Activated T-cell treated with anti-CD3 and anti-CD28 coated beads, Interleukin-2, amount 50 U/mL, for 48 hours (primary cell): ENCODE measurements around the gene FYCO1.
A peak's percentile ranks its signal among the peaks of the same experiment; 100 is the strongest.
"Not testable (repeated sequence)": the region's sequence is repeated elsewhere in the genome, so short reads cannot be mapped to it uniquely, and the experiment has no call there.

Experiments used
- DNase-seq, 2 experiments: peaks; one replicate each; pipeline ENCODE4 v3.0.0-alpha.2; 2020

Gene FYCO1

GRCh38 chr3:45995236-45996192 is at the start of gene FYCO1:
FYCO1 (minus strand) TSS chr3:45995824; CDS start chr3:45984910, 10,914 bp downstream.
- peak; percentile 90 to 92 for DNase-seq

GRCh38 chr3:46038916-46039315 is 43.3 kb upstream of the FYCO1 start:
- no peak for DNase-seq

- not testable (repeated sequence) for DNase-seq
Measured at GRCh38 chr3:46038071-46038470, 42.4 kb upstream of the FYCO1 start.

GRCh38 chr3:46036191-46036590 is 40.6 kb upstream of the FYCO1 start:
- no peak for DNase-seq

GRCh38 chr3:46031747-46032146 is 36.1 kb upstream of the FYCO1 start:
- DNase-seq, result no peak

- no peak for DNase-seq
Measured at GRCh38 chr3:46031269-46031668, 35.6 kb upstream of the FYCO1 start.

GRCh38 chr3:46030626-46031025 is 35.0 kb upstream of the FYCO1 start:
- DNase-seq, result no peak

- no peak for DNase-seq
Measured at GRCh38 chr3:46029953-46030543, 34.4 kb upstream of the FYCO1 start.

GRCh38 chr3:46027736-46028397 is 32.2 kb upstream of the FYCO1 start:
- no peak for DNase-seq

GRCh38 chr3:46027021-46027705 is 31.5 kb upstream of the FYCO1 start, which contains the start of gene XCR1:
XCR1 (minus strand) TSS chr3:46027483; CDS start chr3:46021947, 5,536 bp downstream.
- no peak for DNase-seq

- no peak for DNase-seq
Measured at GRCh38 chr3:46025139-46025538, 29.5 kb upstream of the FYCO1 start.

GRCh38 chr3:46024131-46024530 is 28.5 kb upstream of the FYCO1 start:
- DNase-seq, result no peak

GRCh38 chr3:46022909-46023785 is 27.5 kb upstream of the FYCO1 start:
- no peak for DNase-seq

- DNase-seq, result no peak
Measured at GRCh38 chr3:46021516-46021915, 25.9 kb upstream of the FYCO1 start.

- no peak for DNase-seq
Measured at GRCh38 chr3:46020766-46021510, 25.3 kb upstream of the FYCO1 start.

- peak; percentile 62 to 66 for DNase-seq
Measured at GRCh38 chr3:46019707-46020106, 24.1 kb upstream of the FYCO1 start.

GRCh38 chr3:46017720-46018119 is 22.1 kb upstream of the FYCO1 start:
- DNase-seq, result peak in 1 of 2 experiments; percentile 25

GRCh38 chr3:46013316-46014094 is 17.9 kb upstream of the FYCO1 start:
- DNase-seq, result no peak

- DNase-seq, result no peak
Measured at GRCh38 chr3:46012246-46012645, 16.6 kb upstream of the FYCO1 start.

- no peak for DNase-seq
Measured at GRCh38 chr3:46010519-46011113, 15.0 kb upstream of the FYCO1 start.
